ENCODE measurements around the gene HNRNPH3.
A peak's percentile ranks its signal among the peaks of the same experiment; 100 is the strongest.

HNRNPH3 gene

DNA sequence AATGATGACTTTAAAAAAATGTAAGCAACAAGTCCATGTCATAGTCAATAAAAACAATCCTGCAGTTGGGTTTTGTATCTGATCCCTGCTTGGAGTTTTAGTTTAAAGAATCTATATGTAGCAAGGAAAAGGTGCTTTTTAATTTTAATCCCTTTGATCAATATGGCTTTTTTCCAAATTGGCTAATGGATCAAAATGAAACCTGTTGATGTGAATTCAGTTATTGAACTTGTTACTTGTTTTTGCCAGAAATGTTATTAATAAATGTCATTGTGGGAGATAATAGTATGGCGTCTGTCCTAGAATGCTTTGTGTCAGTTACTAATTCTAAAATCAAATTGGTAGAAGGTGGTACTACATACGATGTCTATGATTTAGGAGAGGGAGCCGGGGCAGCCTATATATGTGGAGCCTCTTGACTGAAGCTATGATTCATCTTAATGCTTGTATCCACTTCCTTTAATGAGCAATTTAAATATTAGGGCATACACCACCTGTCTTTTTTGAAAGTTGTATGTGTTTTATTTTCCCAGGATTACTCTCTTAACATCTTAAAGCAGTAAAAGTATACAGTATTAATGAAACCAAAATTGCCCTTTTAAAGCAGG, 11.1 kb downstream of the HNRNPH3 start:
- Histone ChIP-seq H3K27me3 (no peaks in the 10 kb centered on the region), H3K4me1 (peaks cover 0 to 17% (median 8%) of the 10 kb centered on the region in 4 donors), H3K27ac (no peak overlapping the region), H3K9me3 (no peaks in the 10 kb centered on the region), H3K36me3 (peaks cover 55 to 90% (median 75%) of the 10 kb centered on the region in 3 donors), H3K4me3 (no peak overlapping the region)
- intact Hi-C loops (cut with DNase I; ENCODE audit: low total_unique reads) = no loop called here
- no peak for DNase-seq
- TF ChIP-seq, protein P1, sequence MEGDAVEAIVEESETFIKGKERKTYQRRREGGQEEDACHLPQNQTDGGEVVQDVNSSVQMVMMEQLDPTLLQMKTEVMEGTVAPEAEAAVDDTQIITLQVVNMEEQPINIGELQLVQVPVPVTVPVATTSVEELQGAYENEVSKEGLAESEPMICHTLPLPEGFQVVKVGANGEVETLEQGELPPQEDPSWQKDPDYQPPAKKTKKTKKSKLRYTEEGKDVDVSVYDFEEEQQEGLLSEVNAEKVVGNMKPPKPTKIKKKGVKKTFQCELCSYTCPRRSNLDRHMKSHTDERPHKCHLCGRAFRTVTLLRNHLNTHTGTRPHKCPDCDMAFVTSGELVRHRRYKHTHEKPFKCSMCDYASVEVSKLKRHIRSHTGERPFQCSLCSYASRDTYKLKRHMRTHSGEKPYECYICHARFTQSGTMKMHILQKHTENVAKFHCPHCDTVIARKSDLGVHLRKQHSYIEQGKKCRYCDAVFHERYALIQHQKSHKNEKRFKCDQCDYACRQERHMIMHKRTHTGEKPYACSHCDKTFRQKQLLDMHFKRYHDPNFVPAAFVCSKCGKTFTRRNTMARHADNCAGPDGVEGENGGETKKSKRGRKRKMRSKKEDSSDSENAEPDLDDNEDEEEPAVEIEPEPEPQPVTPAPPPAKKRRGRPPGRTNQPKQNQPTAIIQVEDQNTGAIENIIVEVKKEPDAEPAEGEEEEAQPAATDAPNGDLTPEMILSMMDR (IDR thresholded peaks at IDR 0.05) = no peak

DNA sequence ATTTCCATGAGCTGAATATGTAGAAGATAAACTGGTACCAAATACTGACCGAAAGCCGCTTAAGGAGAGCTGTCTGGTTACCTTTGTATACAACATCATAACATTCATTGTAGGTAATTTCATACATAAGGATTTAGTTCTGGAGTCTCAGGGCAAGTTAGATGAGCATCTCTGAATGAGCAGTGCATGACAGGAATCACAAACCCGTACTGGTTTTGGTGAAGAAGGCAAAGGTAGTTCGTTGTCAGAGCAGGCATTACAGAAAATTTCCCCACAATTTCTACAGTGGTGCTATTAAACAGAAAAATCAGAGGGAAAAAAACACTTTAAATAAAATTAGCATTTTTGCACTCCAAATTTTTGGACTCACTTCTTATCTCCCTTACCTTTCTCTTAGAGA, 13.8 kb downstream of the HNRNPH3 start:
- Histone ChIP-seq H3K27me3 (no peaks in the 10 kb centered on the region), H3K9me3 (no peaks in the 10 kb centered on the region), H3K4me3 (no peak overlapping the region), H3K36me3 (peaks cover 44 to 93% (median 58%) of the 10 kb centered on the region in 3 donors), H3K4me1 (no peaks in the 10 kb centered on the region), H3K27ac (no peak overlapping the region)
- DNase-seq = no peak
- intact Hi-C loops (cut with DNase I; ENCODE audit: low total_unique reads) = no loop called here
- TF ChIP-seq, protein P1 (IDR thresholded peaks at IDR 0.05) = no peak

DNA sequence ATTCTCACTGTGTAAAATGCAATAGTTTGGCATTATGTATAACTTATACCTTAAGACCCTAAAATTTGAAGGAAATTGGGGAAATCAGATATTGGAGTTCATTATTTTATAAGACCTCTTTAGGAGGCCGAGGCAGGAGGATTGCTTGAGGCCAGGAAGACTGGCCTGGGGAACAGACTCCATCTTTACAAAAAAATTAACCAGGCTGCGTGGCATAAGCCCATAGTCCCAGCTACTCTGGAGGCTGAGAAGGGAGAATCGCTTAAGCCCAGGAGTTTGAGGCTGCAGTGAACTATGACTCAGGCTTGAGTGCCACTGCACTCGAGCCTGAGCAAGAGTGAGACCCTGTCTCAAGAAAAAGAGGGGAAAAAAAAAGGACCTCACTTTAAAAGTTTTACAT, 14.9 kb downstream of the HNRNPH3 start:
- TF ChIP-seq, protein P1 (IDR thresholded peaks at IDR 0.05) = no peak
- no peak for DNase-seq
- Histone ChIP-seq H3K27me3 (no peaks in the 10 kb centered on the region), H3K4me3 (no peak overlapping the region), H3K4me1 (no peaks in the 10 kb centered on the region), H3K27ac (no peak overlapping the region), H3K36me3 (peaks cover 42 to 93% (median 57%) of the 10 kb centered on the region in 3 donors), H3K9me3 (no peaks in the 10 kb centered on the region)
- intact Hi-C loops (cut with DNase I; ENCODE audit: low total_unique reads) = no loop called here

DNA sequence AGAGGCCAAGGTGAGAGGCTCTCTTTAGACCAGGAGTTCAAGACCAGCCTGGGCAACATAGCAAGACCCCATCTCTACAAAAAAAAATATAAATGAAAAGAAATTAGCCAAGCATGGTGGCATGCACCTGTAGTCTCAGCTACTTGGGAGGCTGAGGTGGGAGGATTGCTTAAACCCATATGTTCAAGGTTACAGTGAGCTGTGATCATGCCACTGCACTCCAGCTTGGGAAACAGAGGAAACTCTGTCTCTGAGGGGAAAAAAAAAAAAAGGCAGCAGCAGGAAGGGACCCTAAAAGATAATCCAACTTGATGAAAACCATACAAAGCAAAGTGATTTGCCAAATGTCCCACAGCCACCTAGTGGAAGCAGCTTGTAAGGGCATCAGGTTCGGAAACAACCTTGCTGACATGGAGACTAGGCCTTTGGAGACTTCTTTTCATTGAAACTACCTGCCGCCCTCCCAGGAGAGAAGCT, 16.4 kb downstream of the HNRNPH3 start:
- Histone ChIP-seq H3K27me3 (no peaks in the 10 kb centered on the region), H3K4me3 (no peak overlapping the region), H3K36me3 (peaks cover 41 to 93% (median 56%) of the 10 kb centered on the region in 3 donors), H3K4me1 (no peaks in the 10 kb centered on the region), H3K27ac (no peak overlapping the region), H3K9me3 (no peaks in the 10 kb centered on the region)
- intact Hi-C loops (cut with DNase I; ENCODE audit: low total_unique reads) = no loop called here
- DNase-seq = no peak
- TF ChIP-seq, protein P1 (IDR thresholded peaks at IDR 0.05) = peak; percentile 44 to 61

DNA sequence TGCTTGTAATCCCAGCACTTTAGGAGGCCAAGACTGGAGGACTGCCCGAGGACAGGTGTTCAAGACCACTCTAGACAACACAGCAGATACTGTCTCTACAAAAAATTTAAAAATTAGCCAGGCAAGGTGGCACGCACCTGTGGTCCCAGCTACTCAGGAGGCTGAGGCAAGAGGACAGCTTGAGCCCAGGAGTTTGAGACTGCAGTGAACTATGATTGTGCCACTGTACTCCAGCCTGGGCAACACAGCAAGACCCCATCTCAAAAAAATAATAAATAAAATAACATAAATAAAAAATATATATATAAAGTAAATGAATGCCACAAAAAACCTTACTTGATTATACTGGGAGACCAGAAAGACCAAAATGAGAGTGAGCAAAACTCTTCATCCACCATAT, 21.7 kb downstream of the HNRNPH3 start:
- Histone ChIP-seq H3K9me3 (no peaks in the 10 kb centered on the region), H3K27ac (no peak overlapping the region), H3K4me3 (no peak overlapping the region), H3K27me3 (no peaks in the 10 kb centered on the region), H3K36me3 (peaks cover 46 to 97% (median 69%) of the 10 kb centered on the region in 3 donors), H3K4me1 (no peaks in the 10 kb centered on the region)
- DNase-seq = no peak
- intact Hi-C loops (cut with DNase I; ENCODE audit: low total_unique reads) = no loop called here
- TF ChIP-seq, protein P1 (IDR thresholded peaks at IDR 0.05) = no peak
